CD14-positive monocyte (primary cell): ENCODE results near the gene RSBN1. TPM values are rescaled to one million over a fixed set of nuclear protein-coding genes. Genes with fewer than 3 reads are reported as not detected.

ENCODE experiments used
- DNase-seq, 3 donors: peaks; one replicate each; pipeline ENCODE4 v3.0.0-alpha.2; 2011 to 2022
- H2AFZ ChIP-seq: 2 replicates; pipeline ENCODE4 v1.6.0; 2012; ENCODE audit warnings: mild to moderate bottlenecking, low read depth, low read length, inconsistent platforms; ENCODE audit not compliant: insufficient read depth, poor library complexity, severe bottlenecking
- H3K27ac ChIP-seq, 2 donors: 1 replicate in 1 of 2; 2 replicates in 1 of 2; pipeline ENCODE4 v1.5.1; 2012 to 2013; ENCODE audit warnings: low read length in 2 of 2, control low read depth in 1 of 2, inconsistent platforms in 1 of 2, low read depth in 1 of 2, mild to moderate bottlenecking in 1 of 2
- H3K27me3 ChIP-seq, 2 donors: one replicate each; pipeline versions ENCODE4 v1.6.0 to v1.6.1; 2011 to 2013; ENCODE audit warnings: low read length in 2 of 2; ENCODE audit not compliant: control insufficient read depth in 2 of 2, insufficient read depth in 2 of 2
- H3K36me3 ChIP-seq, 2 donors: replicated peaks in 1 of 2; 1 replicate in 1 of 2; 2 replicates in 1 of 2; pipeline versions ENCODE4 v1.5.1 to v1.6.1; 2012 to 2013; ENCODE audit warnings: low read length in 2 of 2, control low read depth in 1 of 2, inconsistent platforms in 1 of 2, mild to moderate bottlenecking in 1 of 2; ENCODE audit not compliant: insufficient read depth in 2 of 2, control insufficient read depth in 1 of 2
- H3K4me1 ChIP-seq, 2 donors: 1 replicate in 1 of 2; 2 replicates in 1 of 2; pipeline versions ENCODE4 v1.5.1 to v1.6.1; 2012 to 2013; ENCODE audit warnings: low read length in 2 of 2, control low read depth in 1 of 2, inconsistent platforms in 1 of 2, mild to moderate bottlenecking in 1 of 2, moderate library complexity in 1 of 2; ENCODE audit not compliant: insufficient read depth in 2 of 2, control insufficient read depth in 1 of 2
- H3K4me2 ChIP-seq: replicated peaks from 2 replicates; pipeline ENCODE3; 2012; ENCODE audit warnings: low read length, moderate library complexity, mild to moderate bottlenecking; ENCODE audit not compliant: poor library complexity, severe bottlenecking; ENCODE audit errors: extremely low read depth
- H3K4me3 ChIP-seq, 3 experiments: fragments of 200-600 bp in 1 of 3; sonication (generic) in 1 of 3; replicated peaks in 1 of 3; 1 replicate in 2 of 3; 2 replicates in 1 of 3; pipeline ENCODE4 v1.5.1; 2011 to 2013; ENCODE audit warnings: low read length in 3 of 3, mild to moderate bottlenecking in 3 of 3, control low read depth in 2 of 3, low read depth in 2 of 3, inconsistent platforms in 1 of 3, moderate library complexity in 1 of 3
- H3K79me2 ChIP-seq: 2 replicates; pipeline ENCODE4 v1.6.0; 2012; ENCODE audit warnings: mild to moderate bottlenecking, control low read depth, inconsistent platforms, low read length, moderate library complexity; ENCODE audit not compliant: insufficient read depth
- H3K9ac ChIP-seq: 2 replicates; pipeline ENCODE4 v1.6.0; 2017; ENCODE audit warnings: low read length, mild to moderate bottlenecking; ENCODE audit not compliant: insufficient read depth, poor library complexity, severe bottlenecking
- H3K9me3 ChIP-seq, 2 donors: replicated peaks in 1 of 2; 1 replicate in 1 of 2; 2 replicates in 1 of 2; pipeline versions ENCODE4 v1.5.1 to v1.6.1; 2012 to 2013; ENCODE audit warnings: low read length in 2 of 2, control low read depth in 1 of 2; ENCODE audit not compliant: control insufficient read depth in 1 of 2, insufficient read depth in 1 of 2
- H4K20me1 ChIP-seq: 2 replicates; pipeline ENCODE4 v1.6.0; 2012; ENCODE audit warnings: mild to moderate bottlenecking, low read length, control low read depth, moderate library complexity; ENCODE audit not compliant: insufficient read depth
- H3K27ac Mint-ChIP-seq, 7 donors: one replicate each; pipeline ENCODE4 v1.8.0; 2020; ENCODE audit warnings: mild to moderate bottlenecking in 7 of 7, mixed read lengths in 7 of 7, moderate library complexity in 6 of 7, inconsistent platforms in 2 of 7
- H3K27me3 Mint-ChIP-seq, 3 donors: one replicate each; pipeline ENCODE4 v1.8.0; 2021 to 2022; ENCODE audit warnings: low read depth in 3 of 3, mild to moderate bottlenecking in 3 of 3, mixed read lengths in 3 of 3, moderate library complexity in 3 of 3, inconsistent platforms in 1 of 3
- H3K36me3 Mint-ChIP-seq, 2 donors: one replicate each; pipeline ENCODE4 v1.8.0; 2020; ENCODE audit warnings: mixed read lengths in 2 of 2, inconsistent platforms in 1 of 2, mild to moderate bottlenecking in 1 of 2
- H3K4me1 Mint-ChIP-seq: one replicate; pipeline ENCODE4 v1.8.0; 2020; ENCODE audit warnings: mild to moderate bottlenecking, mixed read lengths
- H3K4me3 Mint-ChIP-seq, 2 donors: one replicate each; pipeline ENCODE4 v1.8.0; 2020; ENCODE audit warnings: mild to moderate bottlenecking in 2 of 2, mixed read lengths in 2 of 2, moderate library complexity in 1 of 2
- H3K9me3 Mint-ChIP-seq, 7 donors: one replicate each; pipeline ENCODE4 v1.8.0; 2020 to 2022; ENCODE audit warnings: mixed read lengths in 7 of 7, mild to moderate bottlenecking in 6 of 7, moderate library complexity in 6 of 7, inconsistent platforms in 2 of 7
- CTCF ChIP-seq: fragments of 200-600 bp; IDR thresholded peaks from one replicate; pipeline ENCODE4 v1.8.0; 2022; ENCODE audit warnings: antibody characterized with exemption, mild to moderate bottlenecking
- WGBS: methylation state at CpG from one replicate; pipeline ENCODE4 v1.1.5; 2013; ENCODE audit warnings: missing lambda C conversion rate; ENCODE audit not compliant: insufficient coverage; 5-methylcytosine and 5-hydroxymethylcytosine counted together
- intact Hi-C, 2 donors: fragments of 100-400 bp; cut with micrococcal nuclease; formaldehyde crosslinking; loops; one replicate each; pipeline versions ENCODE4 v1.15.0 to v1.15.1; 2023
- polyA plus RNA-seq, 3 donors: library from polyadenylated mRNA; depleted of rRNA in 1 of 3; unstranded in 2 of 3; stranded (reverse) in 1 of 3; fragments of 300-500 nt in 2 of 3; fragments of >200 nt in 1 of 3; fragmentation: Illumina TruSeq in 2 of 3; gene quantifications; 1 replicate in 2 of 3; 2 replicates in 1 of 3; pipeline ENCODE4 v1.2.3, GENCODE V29; 2012 to 2021

RSBN1 gene
- polyA plus RNA-seq, 3 donors, result 6.5 to 9.0 (median 8.9) TPM

- Mint-ChIP-seq H3K4me3 (no peak overlapping the region), H3K9me3 (no peaks in the 10 kb centered on the region), H3K4me1 (peaks cover 12% of the 10 kb centered on the region), H3K27ac (no peak overlapping the region), H3K27me3 (no peaks in the 10 kb centered on the region), H3K36me3 (peaks cover 51% of the 10 kb centered on the region in 2 donors)
- H4K20me1 ChIP-seq, result no peaks in the 10 kb centered on the region
- H3K79me2 ChIP-seq, result peaks cover 1% of the 10 kb centered on the region
- no peak overlapping the region for H3K27ac ChIP-seq
- H2AFZ ChIP-seq, result no peak overlapping the region
- no peaks in the 10 kb centered on the region for H3K27me3 ChIP-seq
- H3K4me3 ChIP-seq, result no peak overlapping the region
- H3K9me3 ChIP-seq, result no peaks in the 10 kb centered on the region
- DNase-seq, result no peak
- intact Hi-C loops, result no loop called here
- no peak overlapping the region for H3K4me2 ChIP-seq
- no peak overlapping the region for H3K9ac ChIP-seq
- TF ChIP-seq CTCF, result no peak
- peaks cover 39 to 61% of the 10 kb centered on the region in 2 donors for H3K36me3 ChIP-seq
- peaks cover 8 to 9% of the 10 kb centered on the region in 2 donors for H3K4me1 ChIP-seq
- no CpG with 5 or more reads among the region's 2 CpGs for WGBS
These were observed 48.6 kb downstream of the RSBN1 start for GRCh38 chr1:113763661-113764060.

GRCh38 chr1:113761937-113762336 lies 50.3 kb downstream of the RSBN1 start:
- no peak overlapping the region for H3K4me3 ChIP-seq
- no peaks in the 10 kb centered on the region for H3K9me3 ChIP-seq
- no peak overlapping the region for H3K27ac ChIP-seq
- intact Hi-C loops, result no loop called here
- H3K9me3 Mint-ChIP-seq, result no peaks in the 10 kb centered on the region
- H3K27me3 ChIP-seq, result no peaks in the 10 kb centered on the region
- peaks cover 39 to 40% of the 10 kb centered on the region in 2 donors for H3K36me3 Mint-ChIP-seq
- H3K9ac ChIP-seq, result no peak overlapping the region
- H3K79me2 ChIP-seq, result peaks cover 18% of the 10 kb centered on the region
- peaks cover 27 to 46% of the 10 kb centered on the region in 2 donors for H3K36me3 ChIP-seq
- H4K20me1 ChIP-seq, result no peaks in the 10 kb centered on the region
- DNase-seq, result no peak
- H3K4me1 ChIP-seq, result peaks cover 21 to 25% of the 10 kb centered on the region in 2 donors
- no peak overlapping the region for H3K4me3 Mint-ChIP-seq
- no peak for TF ChIP-seq CTCF
- no peak overlapping the region for H3K27ac Mint-ChIP-seq
- no peak overlapping the region for H2AFZ ChIP-seq
- H3K27me3 Mint-ChIP-seq, result no peaks in the 10 kb centered on the region
- peaks cover 23% of the 10 kb centered on the region for H3K4me1 Mint-ChIP-seq
- H3K4me2 ChIP-seq, result no peak overlapping the region
- 100% methylated on average over 3 of the region's 3 CpGs for WGBS
